Activated T-cell treated with anti-CD3 and anti-CD28 coated beads, Interleukin-2, amount 50 U/mL, for 72 hours (primary cell): ENCODE data around the gene SELPLG. TPM values are rescaled to one million over a fixed set of nuclear protein-coding genes. Genes with fewer than 3 reads are reported as not detected.

Experiments
- ATAC-seq, 2 donors: fragments of 150-1000 bp; cut with Tn5 transposase; replicated peaks in 1 of 2; 2 replicates each; pipeline ENCODE4 v1.10.0; 2021; ENCODE audit warnings: moderate library complexity in 2 of 2, mild to moderate bottlenecking in 1 of 2
- DNase-seq, 2 donors: peaks; one replicate each; pipeline ENCODE4 v3.0.0; 2021 to 2022; ENCODE audit warnings: mixed read lengths in 1 of 2
- H3K27ac Mint-ChIP-seq: one replicate; pipeline ENCODE4 v1.8.0; 2022; ENCODE audit warnings: mild to moderate bottlenecking, moderate library complexity, mixed read lengths
- H3K27me3 Mint-ChIP-seq: one replicate; pipeline ENCODE4 v1.8.0; 2022; ENCODE audit warnings: low read depth, mixed read lengths
- H3K36me3 Mint-ChIP-seq, 2 donors: one replicate each; pipeline ENCODE4 v1.8.0; 2022; ENCODE audit warnings: mixed read lengths in 2 of 2, mild to moderate bottlenecking in 1 of 2; ENCODE audit not compliant: insufficient read depth in 2 of 2
- H3K4me1 Mint-ChIP-seq: one replicate; pipeline ENCODE4 v1.8.0; 2022; ENCODE audit warnings: low read depth, mixed read lengths
- H3K4me3 Mint-ChIP-seq, 2 donors: one replicate each; pipeline ENCODE4 v1.8.0; 2022; ENCODE audit warnings: mild to moderate bottlenecking in 2 of 2, mixed read lengths in 2 of 2, moderate library complexity in 2 of 2
- H3K9me3 Mint-ChIP-seq, 2 donors: one replicate each; pipeline ENCODE4 v1.8.0; 2022; ENCODE audit warnings: mixed read lengths in 2 of 2
- total RNA-seq, 2 donors: library from RNA; stranded (reverse); gene quantifications; one replicate each; pipeline ENCODE4 v1.2.3, GENCODE V29; 2022

SELPLG gene
- total RNA-seq, 2 donors from 2014 or later = 49.6 to 55.4 TPM

DNA sequence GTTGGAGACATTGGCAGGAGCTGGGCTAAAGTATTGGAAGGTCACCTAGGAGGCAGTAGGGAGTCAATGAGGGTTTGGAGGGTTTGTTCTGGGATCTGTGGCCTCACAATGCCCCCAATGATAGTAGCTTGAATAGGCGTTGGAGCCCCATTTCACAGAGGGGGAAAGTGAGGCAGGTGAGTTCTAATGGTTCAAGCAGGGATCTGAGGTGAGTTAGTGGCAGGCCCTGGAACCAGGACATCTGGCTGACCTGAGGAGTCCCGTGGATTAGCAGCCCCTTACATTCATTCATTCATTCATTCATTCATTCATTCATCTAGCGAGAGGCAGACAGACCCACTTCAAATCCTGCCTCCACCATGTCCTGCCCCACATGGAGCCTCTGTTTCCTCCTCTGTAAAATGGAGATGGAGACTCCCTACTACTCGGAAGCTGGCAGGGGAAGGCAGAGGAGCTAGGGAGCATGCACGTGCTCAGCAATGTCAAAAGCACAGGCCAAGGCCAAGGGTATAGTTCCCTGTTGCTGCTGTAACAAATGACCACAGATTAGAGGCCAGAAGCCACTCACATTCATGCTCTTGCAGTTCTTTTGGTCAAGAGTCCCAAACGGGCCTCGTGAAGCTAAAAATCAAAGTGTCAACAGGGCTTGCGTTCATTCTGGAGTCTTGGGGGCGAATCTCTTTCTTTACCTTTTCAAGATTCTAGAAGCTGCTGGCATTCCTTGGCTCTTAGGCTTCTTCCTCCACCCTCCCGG lies 33.6 kb downstream of the SELPLG start:
- H3K27me3 Mint-ChIP-seq = no peaks in the 10 kb centered on the region
- H3K36me3 Mint-ChIP-seq = no peaks in the 10 kb centered on the region
- no peak overlapping the region for H3K4me3 Mint-ChIP-seq
- ATAC-seq (no peak), DNase-seq (no peak)
- H3K9me3 Mint-ChIP-seq = no peaks in the 10 kb centered on the region
- H3K4me1 Mint-ChIP-seq = no peaks in the 10 kb centered on the region
- H3K27ac Mint-ChIP-seq = no peak overlapping the region

- no peak for ATAC-seq
- H3K4me1 Mint-ChIP-seq = no peaks in the 10 kb centered on the region
Observed at GRCh38 chr12:108599541-108599940, 34.2 kb downstream of the SELPLG start.

DNA sequence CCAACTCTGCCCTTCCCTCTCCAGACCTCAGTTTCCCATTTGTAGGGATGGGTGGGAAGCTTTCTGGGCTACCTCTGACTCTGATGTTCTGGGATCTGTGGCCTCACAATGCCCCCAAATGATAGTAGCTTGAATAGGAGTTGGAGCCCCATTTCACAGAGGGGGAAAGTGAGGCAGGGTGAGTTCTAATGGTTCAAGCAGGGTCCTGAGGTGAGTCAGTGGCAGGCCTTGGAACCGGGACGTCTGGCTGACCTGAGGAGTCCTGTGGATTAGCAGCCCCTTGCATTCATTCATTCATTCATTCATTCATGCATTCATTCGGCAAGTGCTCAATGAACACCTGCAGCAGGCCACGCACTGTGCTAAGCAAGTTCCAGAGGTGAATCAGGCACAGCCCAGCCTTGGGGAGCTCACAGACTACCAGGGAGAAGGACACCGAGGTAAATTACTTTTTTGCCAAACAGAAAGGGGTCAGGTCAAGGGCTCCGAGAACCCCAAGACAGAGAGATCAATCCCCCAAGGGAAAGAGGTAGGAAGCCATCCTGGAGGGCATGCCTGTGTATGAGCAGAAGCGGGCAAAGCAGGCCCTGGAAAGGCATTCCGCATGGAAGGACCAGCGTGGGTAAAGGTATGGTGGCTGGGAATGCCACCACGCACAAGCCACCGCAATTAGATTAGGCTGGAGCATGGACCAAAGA lies 35.0 kb downstream of the SELPLG start:
- ATAC-seq = no peak
- DNase-seq = no peak
- Mint-ChIP-seq H3K27me3 (no peaks in the 10 kb centered on the region), H3K4me3 (no peak overlapping the region), H3K4me1 (no peaks in the 10 kb centered on the region), H3K27ac (no peak overlapping the region), H3K9me3 (no peaks in the 10 kb centered on the region), H3K36me3 (no peaks in the 10 kb centered on the region)

More at GRCh38 chr12:108599541-108599940, 34.2 kb downstream of the SELPLG start:
- Mint-ChIP-seq H3K27me3 (no peaks in the 10 kb centered on the region), H3K9me3 (no peaks in the 10 kb centered on the region), H3K27ac (no peak overlapping the region), H3K4me3 (no peak overlapping the region), H3K36me3 (no peaks in the 10 kb centered on the region)
- DNase-seq = no peak

DNA sequence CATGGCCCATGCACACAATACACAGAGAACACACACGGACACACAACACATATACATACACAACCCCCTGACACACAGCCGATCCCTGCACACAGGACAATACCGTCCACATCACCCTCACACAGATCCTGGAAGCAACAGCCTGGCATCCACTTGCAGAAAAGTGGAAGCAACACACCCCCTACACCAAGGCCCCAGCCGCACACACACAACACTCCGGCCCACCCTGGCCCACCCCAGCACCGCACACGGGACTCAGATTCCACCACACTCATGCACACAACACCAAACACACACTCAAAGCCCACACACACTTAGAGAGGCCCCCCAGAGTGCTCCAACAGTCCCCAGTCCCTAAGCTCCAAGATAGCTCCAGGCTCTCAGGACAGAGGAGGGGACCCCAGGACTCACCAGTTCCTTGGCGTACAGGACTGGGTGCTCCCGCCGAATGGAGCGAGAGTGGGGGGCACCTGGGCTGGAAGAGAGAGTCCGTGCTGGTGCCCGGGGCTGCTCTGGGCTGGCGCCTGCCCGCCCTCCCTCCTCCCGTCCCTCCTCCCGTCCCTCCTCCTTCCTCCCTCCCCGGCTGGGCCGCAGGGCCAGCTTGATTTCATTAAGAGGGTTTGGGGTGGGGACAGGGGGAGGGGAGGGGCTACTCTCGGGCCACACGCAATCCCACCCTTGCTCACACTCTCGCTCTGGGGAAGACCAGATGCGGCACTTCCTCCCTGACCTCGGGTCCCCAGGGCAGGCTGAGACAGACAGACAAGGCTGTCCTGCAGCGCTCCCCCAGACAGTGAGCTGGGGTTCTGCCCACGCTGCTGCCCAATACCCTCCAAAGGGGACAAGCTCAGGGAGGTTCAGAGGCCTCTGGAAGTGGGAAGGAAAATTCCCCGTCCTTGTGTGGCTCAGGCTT lies 35.9 kb downstream of the SELPLG start, which contains the start of gene TMEM119:
Gene TMEM119, minus strand, starts transcription at position 526 of the 913 bp plus-strand sequence. CDS start 5,701 bp downstream, outside the sequence.
- H3K27ac Mint-ChIP-seq = no peak within 1 kb of the TSS
- no peaks in the 10 kb centered on the region for H3K36me3 Mint-ChIP-seq
- H3K4me3 Mint-ChIP-seq = no peak within 1 kb of the TSS
- H3K9me3 Mint-ChIP-seq = no peaks in the 10 kb centered on the region
- no peak for DNase-seq
- ATAC-seq = no peak
- H3K27me3 Mint-ChIP-seq = no peaks in the 10 kb centered on the region
- H3K4me1 Mint-ChIP-seq = no peaks in the 10 kb centered on the region

DNA sequence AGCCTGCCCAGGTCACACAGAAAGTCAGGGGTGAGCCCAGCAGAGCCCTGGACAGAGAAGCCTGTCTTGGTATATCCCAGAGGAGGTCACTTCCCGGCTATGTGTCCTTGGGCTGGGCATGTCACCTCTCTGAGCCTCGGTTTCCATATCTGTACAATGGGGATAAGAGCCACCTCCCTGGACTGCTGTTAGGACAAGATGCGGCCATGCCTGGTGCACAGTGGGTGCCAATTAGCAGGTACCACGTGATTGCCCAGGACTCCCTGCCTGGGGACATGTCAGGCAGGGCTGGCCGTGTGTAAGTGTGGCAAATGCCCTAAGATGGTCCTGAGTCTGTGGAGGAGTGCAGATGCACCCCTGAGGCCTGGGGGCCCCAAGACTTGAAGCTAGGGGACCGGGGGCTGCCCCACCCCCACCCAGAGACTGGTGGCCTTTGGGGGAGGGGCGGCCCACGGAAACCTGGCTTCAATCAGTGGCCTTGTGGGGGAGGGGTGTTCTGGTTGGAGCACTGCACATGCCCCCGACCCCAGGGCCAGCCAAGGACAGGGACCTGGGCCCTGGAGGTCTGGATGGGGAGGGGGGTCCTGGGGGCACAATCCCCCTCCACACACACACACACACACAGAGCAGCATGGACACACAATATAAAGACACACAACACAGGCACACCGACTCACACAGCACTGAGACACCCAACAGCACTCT lies 36.7 kb downstream of the SELPLG start:
- Mint-ChIP-seq H3K4me1 (no peaks in the 10 kb centered on the region), H3K9me3 (no peaks in the 10 kb centered on the region), H3K4me3 (no peak overlapping the region), H3K27me3 (no peaks in the 10 kb centered on the region), H3K36me3 (no peaks in the 10 kb centered on the region), H3K27ac (no peak overlapping the region)
- DNase-seq (no peak), ATAC-seq (no peak)

DNA sequence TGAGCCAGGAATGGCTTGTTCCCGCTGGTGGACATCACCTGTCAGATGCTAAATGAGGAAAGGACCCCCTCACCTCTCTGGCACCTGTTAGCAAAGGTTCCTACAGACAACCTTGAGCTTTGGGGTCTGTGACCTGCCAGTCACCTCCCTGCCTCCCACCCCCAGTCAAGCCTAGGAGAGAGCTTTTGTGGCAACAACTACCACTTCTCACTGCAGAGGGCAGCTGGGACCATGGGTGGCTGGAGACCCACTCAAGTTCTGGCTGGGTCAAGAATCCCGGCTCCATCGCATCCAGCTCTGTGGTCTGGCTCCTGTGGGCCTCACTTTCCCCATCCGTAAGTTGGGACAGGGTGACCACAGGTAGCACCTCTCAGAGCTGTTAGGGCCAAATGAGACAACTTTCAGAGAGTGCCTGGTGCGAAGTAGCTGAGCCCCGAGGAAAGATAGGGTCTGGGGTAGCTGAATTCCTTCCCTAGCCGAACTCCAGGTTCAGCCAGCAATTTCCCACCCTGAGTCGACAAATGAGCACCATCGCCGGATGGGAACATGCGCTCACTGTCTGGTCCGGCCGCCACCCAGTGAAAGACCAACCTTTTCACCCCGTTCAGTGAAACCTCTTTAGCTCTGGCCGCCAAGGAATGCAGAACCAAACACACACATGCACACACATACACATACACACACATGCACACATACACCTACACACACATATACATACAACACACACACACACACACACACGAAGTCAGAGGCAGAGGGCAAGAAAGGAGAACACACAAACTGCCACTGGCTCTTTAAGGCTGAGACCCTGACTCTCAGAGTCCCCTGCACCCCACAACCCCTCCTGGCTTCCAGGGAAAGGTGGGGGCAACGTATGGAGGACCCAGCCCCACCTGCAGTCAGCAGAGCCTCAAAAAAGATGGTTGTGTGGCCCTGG lies 37.7 kb downstream of the SELPLG start:
- no peaks in the 10 kb centered on the region for H3K9me3 Mint-ChIP-seq
- H3K4me1 Mint-ChIP-seq = no peaks in the 10 kb centered on the region
- no peak overlapping the region for H3K4me3 Mint-ChIP-seq
- H3K27me3 Mint-ChIP-seq = no peaks in the 10 kb centered on the region
- no peaks in the 10 kb centered on the region for H3K36me3 Mint-ChIP-seq
- H3K27ac Mint-ChIP-seq = no peak overlapping the region
- ATAC-seq (no peak), DNase-seq (no peak)

DNA sequence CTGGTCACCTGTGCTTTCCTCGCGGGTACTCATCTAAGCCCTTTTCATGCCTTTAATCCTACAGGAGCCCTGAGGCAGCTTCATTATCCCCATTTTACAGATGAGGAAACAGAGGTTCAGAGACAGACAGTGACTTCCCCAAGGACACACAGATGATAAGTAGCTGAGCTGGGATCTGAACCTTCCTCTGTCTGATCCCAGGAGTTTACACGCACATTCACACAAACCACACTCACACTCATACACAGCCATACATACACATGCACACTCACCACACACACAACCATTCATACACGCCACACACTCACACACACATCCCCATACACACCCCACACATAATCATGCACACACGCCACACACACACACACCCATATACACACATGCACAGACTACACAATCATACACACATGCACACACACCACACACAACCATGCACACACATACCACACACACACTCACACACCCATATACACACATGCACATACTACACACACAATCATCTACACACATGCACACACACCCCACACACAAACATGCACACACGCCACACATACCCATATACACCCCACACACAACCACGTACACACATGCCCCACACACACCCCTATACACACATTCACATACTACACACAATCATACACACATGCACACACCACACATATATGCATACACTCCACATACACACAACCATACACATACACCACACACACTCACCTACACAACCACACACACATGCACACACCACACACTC lies 38.6 kb downstream of the SELPLG start:
- Mint-ChIP-seq H3K4me3 (no peak overlapping the region), H3K9me3 (no peaks in the 10 kb centered on the region), H3K27me3 (no peaks in the 10 kb centered on the region), H3K27ac (no peak overlapping the region), H3K36me3 (no peaks in the 10 kb centered on the region), H3K4me1 (no peaks in the 10 kb centered on the region)
- ATAC-seq (no peak), DNase-seq (no peak)

DNA sequence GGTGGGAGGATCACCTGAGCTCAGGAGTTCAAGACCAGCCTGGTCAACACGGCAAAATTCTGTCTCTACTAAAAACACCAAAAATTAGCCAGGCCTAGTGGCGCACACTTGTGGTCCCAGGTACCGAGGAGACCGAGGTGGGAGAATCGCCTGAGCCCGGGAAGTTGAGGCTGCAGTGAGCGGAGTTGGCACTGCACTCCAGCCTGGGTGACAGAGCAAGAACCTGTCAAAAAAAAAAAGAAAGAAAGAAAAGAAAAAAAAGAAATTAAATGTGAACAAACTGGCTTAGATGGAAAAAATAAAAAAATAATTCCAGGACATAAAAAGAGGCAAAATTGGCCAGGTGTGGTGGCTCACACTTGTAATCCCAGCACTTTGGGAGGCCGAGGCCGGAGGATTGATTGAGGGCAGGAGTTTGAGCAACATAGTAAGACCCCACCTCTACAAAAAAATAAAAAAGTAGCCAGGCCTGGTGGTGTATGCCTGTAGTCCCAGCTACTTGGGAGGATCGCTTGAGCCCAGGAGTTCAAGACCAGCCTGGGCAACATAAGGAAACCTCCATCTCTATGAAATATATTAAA lies 39.3 kb downstream of the SELPLG start:
- H3K4me3 Mint-ChIP-seq = no peak overlapping the region
- DNase-seq = no peak
- H3K36me3 Mint-ChIP-seq = no peaks in the 10 kb centered on the region
- no peaks in the 10 kb centered on the region for H3K4me1 Mint-ChIP-seq
- no peaks in the 10 kb centered on the region for H3K27me3 Mint-ChIP-seq
- H3K9me3 Mint-ChIP-seq = no peaks in the 10 kb centered on the region
- no peak overlapping the region for H3K27ac Mint-ChIP-seq
- no peak for ATAC-seq

GRCh38 chr12:108592033-108592909 lies 41.4 kb downstream of the SELPLG start:
- no peaks in the 10 kb centered on the region for H3K9me3 Mint-ChIP-seq
- H3K4me1 Mint-ChIP-seq = no peaks in the 10 kb centered on the region
- no peaks in the 10 kb centered on the region for H3K36me3 Mint-ChIP-seq
- H3K27me3 Mint-ChIP-seq = no peaks in the 10 kb centered on the region
- no peak for DNase-seq
- no peak for ATAC-seq
- no peak overlapping the region for H3K4me3 Mint-ChIP-seq
- no peak overlapping the region for H3K27ac Mint-ChIP-seq

GRCh38 chr12:108591267-108591980 lies 42.3 kb downstream of the SELPLG start:
- Mint-ChIP-seq H3K27ac (no peak overlapping the region), H3K9me3 (no peaks in the 10 kb centered on the region), H3K36me3 (no peaks in the 10 kb centered on the region), H3K4me1 (no peaks in the 10 kb centered on the region), H3K27me3 (no peaks in the 10 kb centered on the region), H3K4me3 (no peak overlapping the region)
- no peak for ATAC-seq
- DNase-seq = no peak
